Ovary (tissue), 3 donors: ENCODE measurements around the gene HIGD2B.

Source experiments
- CTCF ChIP-seq, 3 donors: fragments of 450-650 bp in 2 of 3; fragments of 200-600 bp in 1 of 3; IDR thresholded peaks; one replicate each; pipeline versions ENCODE4 v1.5.1 to v1.8.0; 2016 to 2022; ENCODE audit warnings: antibody characterized with exemption in 3 of 3, mild to moderate bottlenecking in 1 of 3
- EP300 ChIP-seq: sonication (generic); formaldehyde crosslinking; IDR thresholded peaks from one replicate; pipeline ENCODE4 v1.6.1; 2017; ENCODE audit warnings: antibody characterized with exemption
- POLR2A ChIP-seq: fragments of 450-650 bp; IDR thresholded peaks from one replicate; pipeline ENCODE4 v1.6.1; 2017; ENCODE audit warnings: antibody characterized with exemption, mild to moderate bottlenecking, moderate library complexity
- donor health status: DM: no; HTN: no; CAD: no.

GRCh38 chr15:72690938-72691337, 5.0 kb upstream of the HIGD2B start:
- no peak for TF ChIP-seq CTCF (IDR thresholded peaks at IDR 0.05)
- no peak for TF ChIP-seq POLR2A
- TF ChIP-seq EP300: no peak
